ENCODE data around the gene SHC1. TPM values are rescaled to one million over a fixed set of nuclear protein-coding genes. Genes with fewer than 3 reads are reported as not detected.

The SHC1 gene
- total RNA-seq, 3 donors from 2014 or later (not counting 1 experiment from before 2014, with no cell fraction given): 94.6 to 112 (median 96.8) TPM

GRCh38 chr1:154955718-154956543, 14.6 kb downstream of the SHC1 start, which contains the start of gene PBXIP1:
PBXIP1 (minus strand) TSS chr1:154956099; CDS start chr1:154953721, 2,378 bp downstream.
- Mint-ChIP-seq H3K4me3 (peak within 1 kb of the TSS; percentile 94), H3K27ac (peak within 1 kb of the TSS; percentile 89 to 94), H3K36me3 (no peaks in the 10 kb centered on the region), H3K9me3 (no peaks in the 10 kb centered on the region), H3K4me1 (peaks cover 58 to 60% of the 10 kb centered on the region in 2 donors), H3K27me3 (ENCODE audit: low read depth in 2 of 2) (no peaks in the 10 kb centered on the region)
- H3K4me1 ChIP-seq (ENCODE audit: control insufficient read depth, insufficient read depth, low read length): peaks cover 61% of the 10 kb centered on the region
- intact Hi-C loops (cut with micrococcal nuclease): loop anchor here (1.0 to 5.0 kb wide), 4 partner anchors 19 to 96 kb away; partner anchors contain the start of genes ADAM15 and CKS1B
- peak within 1 kb of the TSS; percentile 95 for H3K27ac ChIP-seq (ENCODE audit: low read length)
- no peaks in the 10 kb centered on the region for H3K27me3 ChIP-seq (ENCODE audit: control insufficient read depth, insufficient read depth, low read length)
- DNase-seq (peak; percentile 79 to 95), ATAC-seq (peak; percentile 69 to 77 (median 71))
- TF ChIP-seq CTCF (IDR thresholded peaks at IDR 0.05): no peak
- under 1% methylated on average over 17 of the region's 18 CpGs for WGBS (ENCODE audit: insufficient coverage)
- H3K4me3 ChIP-seq (ENCODE audit: low read length): peak within 1 kb of the TSS; percentile 72
- H3K9me3 ChIP-seq (ENCODE audit: control insufficient read depth, insufficient read depth, low read length): no peaks in the 10 kb centered on the region
- H3K36me3 ChIP-seq (ENCODE audit: control insufficient read depth, insufficient read depth, low read length): peaks cover 20% of the 10 kb centered on the region

- Mint-ChIP-seq H3K9me3 (no peaks in the 10 kb centered on the region), H3K27me3 (ENCODE audit: low read depth in 2 of 2) (no peaks in the 10 kb centered on the region), H3K4me1 (peaks cover 50 to 61% of the 10 kb centered on the region in 2 donors), H3K4me3 (peak overlapping the region; percentile 94), H3K27ac (peak overlapping the region; percentile 89 to 94), H3K36me3 (no peaks in the 10 kb centered on the region)
- intact Hi-C loops (cut with micrococcal nuclease): loop anchor here (2.0 to 5.0 kb wide), 2 partner anchors 62 to 97 kb away; partner anchors contain the start of gene ADAM15
- ATAC-seq (peak; percentile 76 to 89 (median 82)), DNase-seq (peak; percentile 66 to 99)
- WGBS (ENCODE audit: insufficient coverage): 1% methylated on average over 4 of the region's 4 CpGs
- no peak for TF ChIP-seq CTCF (IDR thresholded peaks at IDR 0.05)
- H3K9me3 ChIP-seq (ENCODE audit: control insufficient read depth, insufficient read depth, low read length): no peaks in the 10 kb centered on the region
- peak overlapping the region; percentile 72 for H3K4me3 ChIP-seq (ENCODE audit: low read length)
- peak overlapping the region; percentile 95 for H3K27ac ChIP-seq (ENCODE audit: low read length)
- peaks cover 57% of the 10 kb centered on the region for H3K4me1 ChIP-seq (ENCODE audit: control insufficient read depth, insufficient read depth, low read length)
- no peaks in the 10 kb centered on the region for H3K27me3 ChIP-seq (ENCODE audit: control insufficient read depth, insufficient read depth, low read length)
- H3K36me3 ChIP-seq (ENCODE audit: control insufficient read depth, insufficient read depth, low read length): peaks cover 28% of the 10 kb centered on the region
Measured at GRCh38 chr1:154955039-154955717, 15.4 kb downstream of the SHC1 start.

- H3K4me3 ChIP-seq (ENCODE audit: low read length): peak overlapping the region; percentile 72
- H3K27me3 ChIP-seq (ENCODE audit: control insufficient read depth, insufficient read depth, low read length): no peaks in the 10 kb centered on the region
- no peaks in the 10 kb centered on the region for H3K36me3 Mint-ChIP-seq
- H3K9me3 ChIP-seq (ENCODE audit: control insufficient read depth, insufficient read depth, low read length): no peaks in the 10 kb centered on the region
- TF ChIP-seq CTCF (IDR thresholded peaks at IDR 0.05): no peak
- WGBS (ENCODE audit: insufficient coverage): 70% methylated on average over 3 of the region's 3 CpGs
- peak overlapping the region; percentile 95 for H3K27ac ChIP-seq (ENCODE audit: low read length)
- intact Hi-C loops (cut with micrococcal nuclease): loop anchor here (2.0 kb wide), 1 partner anchor 62 kb away; no protein-coding TSS in a partner anchor
- H3K36me3 ChIP-seq (ENCODE audit: control insufficient read depth, insufficient read depth, low read length): peaks cover 26% of the 10 kb centered on the region
- ATAC-seq (no peak), DNase-seq (no peak)
- peak overlapping the region; percentile 94 for H3K4me3 Mint-ChIP-seq
- H3K4me1 ChIP-seq (ENCODE audit: control insufficient read depth, insufficient read depth, low read length): peaks cover 57% of the 10 kb centered on the region
- H3K4me1 Mint-ChIP-seq: peaks cover 49 to 59% of the 10 kb centered on the region in 2 donors
- no peaks in the 10 kb centered on the region for H3K9me3 Mint-ChIP-seq
- no peaks in the 10 kb centered on the region for H3K27me3 Mint-ChIP-seq (ENCODE audit: low read depth in 2 of 2)
- peak overlapping the region; percentile 89 to 94 for H3K27ac Mint-ChIP-seq
Measured at GRCh38 chr1:154954541-154954940, 16.0 kb downstream of the SHC1 start.
